H1 (cell line): Measurements from ENCODE around the gene PKP3. TPM values are rescaled to one million over a fixed set of nuclear protein-coding genes. Genes with fewer than 3 reads are reported as not detected.

Experiments
- SIN3A ChIP-seq, 2 experiments: IDR thresholded peaks in 1 of 2; conservative IDR thresholded peaks in 1 of 2; 2 replicates each; pipeline ENCODE4 v1.6.1; 2011 to 2012; ENCODE audit warnings: low read length in 2 of 2, improper control_type of control experiment in 1 of 2, low read depth in 1 of 2, mild to moderate bottlenecking in 1 of 2
- SUZ12 ChIP-seq: fragments of 200-600 bp; sonication (generic); IDR thresholded peaks from 2 replicates; pipeline ENCODE4 v1.6.1; 2012; ENCODE audit warnings: mild to moderate bottlenecking, inconsistent platforms, low read length, moderate library complexity, mixed read lengths
- polyA plus RNA-seq, 7 experiments: library from polyadenylated mRNA; depleted of rRNA in 3 of 7; stranded (reverse) in 5 of 7; unstranded in 2 of 7; fragments of >200 nt in 5 of 7; fragments of 200-250 nt in 2 of 7; gene quantifications; 1 replicate in 5 of 7; 2 replicates in 1 of 7; 4 replicates in 1 of 7; pipeline versions ENCODE4 v1.2.1 to v1.2.3, GENCODE V29; 2011 to 2013; ENCODE audit warnings: missing spikeins in 2 of 7, mixed read lengths in 2 of 7
- total RNA-seq: library from RNA; stranded (reverse); fragmentation: NEBNext Ultra II Directional; extraction: Animal tissue kit (Norgen Biotek cat#: 25700); gene quantifications from 2 replicates; pipeline ENCODE4 v1.2.1, GENCODE V29; 2021
- TF ChIP-seq, protein P1 (sequence below): fragments of 300-600 bp; sonication (generic); IDR thresholded peaks from 2 replicates; pipeline ENCODE4 v1.7.1; 2012; ENCODE audit warnings: low read length, moderate library complexity, mild to moderate bottlenecking, inconsistent platforms; ENCODE audit not compliant: insufficient replicate concordance

PKP3 gene
- total and polyA plus RNA-seq, 2 of the 8 experiments (the other 6 are each of a cell fraction or from before 2014, with no cell fraction given) = 16.7 to 28.7 TPM

DNA sequence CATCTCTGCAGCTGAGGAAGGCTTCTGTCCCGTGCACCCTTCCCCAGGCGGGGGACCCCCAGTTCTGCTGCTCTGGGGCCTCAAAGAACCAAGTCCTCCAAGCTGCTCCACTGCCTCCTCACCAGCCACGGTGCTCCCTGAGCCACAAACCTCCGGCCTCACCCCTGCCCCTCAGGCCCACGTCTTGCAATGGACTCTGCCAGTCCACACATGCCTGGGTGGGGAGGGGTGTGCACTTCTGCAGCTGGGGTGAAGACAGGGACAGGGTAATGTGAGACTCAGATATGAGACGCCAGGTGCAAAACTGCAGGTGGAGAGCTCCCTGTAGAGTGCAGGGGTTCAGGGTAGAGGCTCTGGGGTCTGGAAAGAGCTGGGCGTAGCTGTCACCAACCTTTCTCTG, 52.9 kb downstream of the PKP3 start (continued):
- TF ChIP-seq, protein P1, sequence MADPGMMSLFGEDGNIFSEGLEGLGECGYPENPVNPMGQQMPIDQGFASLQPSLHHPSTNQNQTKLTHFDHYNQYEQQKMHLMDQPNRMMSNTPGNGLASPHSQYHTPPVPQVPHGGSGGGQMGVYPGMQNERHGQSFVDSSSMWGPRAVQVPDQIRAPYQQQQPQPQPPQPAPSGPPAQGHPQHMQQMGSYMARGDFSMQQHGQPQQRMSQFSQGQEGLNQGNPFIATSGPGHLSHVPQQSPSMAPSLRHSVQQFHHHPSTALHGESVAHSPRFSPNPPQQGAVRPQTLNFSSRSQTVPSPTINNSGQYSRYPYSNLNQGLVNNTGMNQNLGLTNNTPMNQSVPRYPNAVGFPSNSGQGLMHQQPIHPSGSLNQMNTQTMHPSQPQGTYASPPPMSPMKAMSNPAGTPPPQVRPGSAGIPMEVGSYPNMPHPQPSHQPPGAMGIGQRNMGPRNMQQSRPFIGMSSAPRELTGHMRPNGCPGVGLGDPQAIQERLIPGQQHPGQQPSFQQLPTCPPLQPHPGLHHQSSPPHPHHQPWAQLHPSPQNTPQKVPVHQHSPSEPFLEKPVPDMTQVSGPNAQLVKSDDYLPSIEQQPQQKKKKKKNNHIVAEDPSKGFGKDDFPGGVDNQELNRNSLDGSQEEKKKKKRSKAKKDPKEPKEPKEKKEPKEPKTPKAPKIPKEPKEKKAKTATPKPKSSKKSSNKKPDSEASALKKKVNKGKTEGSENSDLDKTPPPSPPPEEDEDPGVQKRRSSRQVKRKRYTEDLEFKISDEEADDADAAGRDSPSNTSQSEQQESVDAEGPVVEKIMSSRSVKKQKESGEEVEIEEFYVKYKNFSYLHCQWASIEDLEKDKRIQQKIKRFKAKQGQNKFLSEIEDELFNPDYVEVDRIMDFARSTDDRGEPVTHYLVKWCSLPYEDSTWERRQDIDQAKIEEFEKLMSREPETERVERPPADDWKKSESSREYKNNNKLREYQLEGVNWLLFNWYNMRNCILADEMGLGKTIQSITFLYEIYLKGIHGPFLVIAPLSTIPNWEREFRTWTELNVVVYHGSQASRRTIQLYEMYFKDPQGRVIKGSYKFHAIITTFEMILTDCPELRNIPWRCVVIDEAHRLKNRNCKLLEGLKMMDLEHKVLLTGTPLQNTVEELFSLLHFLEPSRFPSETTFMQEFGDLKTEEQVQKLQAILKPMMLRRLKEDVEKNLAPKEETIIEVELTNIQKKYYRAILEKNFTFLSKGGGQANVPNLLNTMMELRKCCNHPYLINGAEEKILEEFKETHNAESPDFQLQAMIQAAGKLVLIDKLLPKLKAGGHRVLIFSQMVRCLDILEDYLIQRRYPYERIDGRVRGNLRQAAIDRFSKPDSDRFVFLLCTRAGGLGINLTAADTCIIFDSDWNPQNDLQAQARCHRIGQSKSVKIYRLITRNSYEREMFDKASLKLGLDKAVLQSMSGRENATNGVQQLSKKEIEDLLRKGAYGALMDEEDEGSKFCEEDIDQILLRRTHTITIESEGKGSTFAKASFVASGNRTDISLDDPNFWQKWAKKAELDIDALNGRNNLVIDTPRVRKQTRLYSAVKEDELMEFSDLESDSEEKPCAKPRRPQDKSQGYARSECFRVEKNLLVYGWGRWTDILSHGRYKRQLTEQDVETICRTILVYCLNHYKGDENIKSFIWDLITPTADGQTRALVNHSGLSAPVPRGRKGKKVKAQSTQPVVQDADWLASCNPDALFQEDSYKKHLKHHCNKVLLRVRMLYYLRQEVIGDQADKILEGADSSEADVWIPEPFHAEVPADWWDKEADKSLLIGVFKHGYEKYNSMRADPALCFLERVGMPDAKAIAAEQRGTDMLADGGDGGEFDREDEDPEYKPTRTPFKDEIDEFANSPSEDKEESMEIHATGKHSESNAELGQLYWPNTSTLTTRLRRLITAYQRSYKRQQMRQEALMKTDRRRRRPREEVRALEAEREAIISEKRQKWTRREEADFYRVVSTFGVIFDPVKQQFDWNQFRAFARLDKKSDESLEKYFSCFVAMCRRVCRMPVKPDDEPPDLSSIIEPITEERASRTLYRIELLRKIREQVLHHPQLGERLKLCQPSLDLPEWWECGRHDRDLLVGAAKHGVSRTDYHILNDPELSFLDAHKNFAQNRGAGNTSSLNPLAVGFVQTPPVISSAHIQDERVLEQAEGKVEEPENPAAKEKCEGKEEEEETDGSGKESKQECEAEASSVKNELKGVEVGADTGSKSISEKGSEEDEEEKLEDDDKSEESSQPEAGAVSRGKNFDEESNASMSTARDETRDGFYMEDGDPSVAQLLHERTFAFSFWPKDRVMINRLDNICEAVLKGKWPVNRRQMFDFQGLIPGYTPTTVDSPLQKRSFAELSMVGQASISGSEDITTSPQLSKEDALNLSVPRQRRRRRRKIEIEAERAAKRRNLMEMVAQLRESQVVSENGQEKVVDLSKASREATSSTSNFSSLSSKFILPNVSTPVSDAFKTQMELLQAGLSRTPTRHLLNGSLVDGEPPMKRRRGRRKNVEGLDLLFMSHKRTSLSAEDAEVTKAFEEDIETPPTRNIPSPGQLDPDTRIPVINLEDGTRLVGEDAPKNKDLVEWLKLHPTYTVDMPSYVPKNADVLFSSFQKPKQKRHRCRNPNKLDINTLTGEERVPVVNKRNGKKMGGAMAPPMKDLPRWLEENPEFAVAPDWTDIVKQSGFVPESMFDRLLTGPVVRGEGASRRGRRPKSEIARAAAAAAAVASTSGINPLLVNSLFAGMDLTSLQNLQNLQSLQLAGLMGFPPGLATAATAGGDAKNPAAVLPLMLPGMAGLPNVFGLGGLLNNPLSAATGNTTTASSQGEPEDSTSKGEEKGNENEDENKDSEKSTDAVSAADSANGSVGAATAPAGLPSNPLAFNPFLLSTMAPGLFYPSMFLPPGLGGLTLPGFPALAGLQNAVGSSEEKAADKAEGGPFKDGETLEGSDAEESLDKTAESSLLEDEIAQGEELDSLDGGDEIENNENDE = no peak
- TF ChIP-seq SUZ12 = no peak
- TF ChIP-seq SIN3A (conservative IDR thresholded peaks at IDR 0.05 in 1 of 2, IDR thresholded peaks at IDR 0.05 in 1 of 2; ENCODE audit: low read depth in 1 of 2, low read length in 2 of 2) = no peak
